Stomach (tissue), 9 donors: ENCODE measurements around the gene CBX3. TPM values are rescaled to one million over a fixed set of nuclear protein-coding genes. Genes with fewer than 3 reads are reported as not detected.

Source experiments
- DNase-seq, 2 donors: peaks; one replicate each; pipeline versions ENCODE4 v3.0.0 to v3.0.0-alpha.2; 2013 to 2019
- H3K27ac ChIP-seq, 5 donors: fragments of 200-600 bp in 4 of 5; sonication (generic) in 4 of 5; one replicate each; pipeline ENCODE4 v1.5.1; 2013 to 2019; ENCODE audit warnings: mild to moderate bottlenecking in 1 of 5, moderate library complexity in 1 of 5
- H3K27me3 ChIP-seq, 3 donors: fragments of 200-600 bp; sonication (generic); one replicate each; pipeline ENCODE4 v1.5.1; 2017 to 2019; ENCODE audit warnings: mixed run types in 1 of 3
- H3K36me3 ChIP-seq, 4 donors: fragments of 200-600 bp; sonication (generic); 1 replicate in 3 of 4; 2 replicates in 1 of 4; pipeline ENCODE4 v1.5.1; 2016 to 2019
- H3K4me1 ChIP-seq, 4 donors: fragments of 200-600 bp; sonication (generic); one replicate each; pipeline ENCODE4 v1.5.1; 2016 to 2019
- H3K4me3 ChIP-seq, 4 donors: fragments of 200-600 bp; sonication (generic) in 3 of 4; one replicate each; pipeline ENCODE4 v1.5.1; 2016 to 2019; ENCODE audit warnings: mild to moderate bottlenecking in 1 of 4
- H3K9me3 ChIP-seq, 4 donors: fragments of 200-600 bp; sonication (generic); one replicate each; pipeline ENCODE4 v1.5.1; 2016 to 2019
- CTCF ChIP-seq, 7 experiments: fragments of 450-650 bp in 4 of 7; fragments of 200-600 bp in 3 of 7; sonication (generic) in 3 of 7; IDR thresholded peaks; one replicate each; pipeline ENCODE4 v1.5.1; 2016 to 2019; ENCODE audit warnings: antibody characterized with exemption in 7 of 7, control low read depth in 2 of 7, mild to moderate bottlenecking in 1 of 7
- EP300 ChIP-seq: sonication (generic); formaldehyde crosslinking; IDR thresholded peaks from one replicate; pipeline ENCODE4 v1.6.1; 2017; ENCODE audit warnings: antibody characterized with exemption
- POLR2A ChIP-seq, 4 donors: fragments of 450-650 bp; IDR thresholded peaks; one replicate each; pipeline ENCODE4 v1.6.1; 2016; ENCODE audit warnings: antibody characterized with exemption in 4 of 4, control low read depth in 2 of 4, mild to moderate bottlenecking in 1 of 4, moderate library complexity in 1 of 4
- POLR2AphosphoS5 ChIP-seq, 3 donors: sonication (generic); formaldehyde crosslinking; IDR thresholded peaks; one replicate each; pipeline ENCODE4 v1.6.1; 2016; ENCODE audit warnings: antibody characterized with exemption in 3 of 3
- WGBS, 5 donors: extraction: QIAGEN DNeasy Blood & Tissue Kit in 3 of 5; methylation state at CpG; one replicate each; pipeline versions ENCODE4 v1.1.5 to v1.1.7; 2013 to 2018; 5-methylcytosine and 5-hydroxymethylcytosine counted together
- intact Hi-C: fragments of 100-400 bp; cut with DNase I; formaldehyde crosslinking; loops from one replicate; pipeline ENCODE4 v1.15.1; 2023; ENCODE audit warnings: low total_unique reads
- polyA plus RNA-seq, 3 donors: library from polyadenylated mRNA; stranded (reverse); fragments of 200-250 nt; gene quantifications; one replicate each; pipeline ENCODE4 v1.2.3, GENCODE V29; 2013
- total RNA-seq, 5 donors: library from RNA; depleted of rRNA; stranded (reverse); fragments of >200 nt; gene quantifications; one replicate each; pipeline versions ENCODE4 v1.1.0 to v1.2.3, GENCODE V29; 2014 to 2016
- donor health status: healthy with polysubstance abuse.
- donor health status: Bipolar disorder and iron deficiency.
- donor health status: healthy.

Gene CBX3
- total and polyA plus RNA-seq, 8 donors, result 21.4 to 156 (median 76.2) TPM

GRCh38 chr7:26188957-26189541 is 12.5 kb upstream of the CBX3 start:
- Histone ChIP-seq H3K4me1 (peaks cover 19 to 81% (median 49%) of the 10 kb centered on the region in 4 donors), H3K27me3 (no peaks in the 10 kb centered on the region), H3K4me3 (no peak overlapping the region), H3K9me3 (no peaks in the 10 kb centered on the region), H3K36me3 (peaks cover 64 to 84% (median 72%) of the 10 kb centered on the region in 4 donors), H3K27ac (peak overlapping the region in 1 of 5 donors; percentile 27)
- no peak for DNase-seq
- WGBS, 5 donors, result 89 to 95% (median 89%) methylated on average over 3 of the region's 3 CpGs
- intact Hi-C loops, result no loop called here
- TF ChIP-seq EP300, result no peak
- peak in 1 of 3 donors; percentile 29 for TF ChIP-seq POLR2AphosphoS5 (IDR thresholded peaks at IDR 0.05)

GRCh38 chr7:26189697-26190096 is 11.8 kb upstream of the CBX3 start:
- intact Hi-C loops, result no loop called here
- no peak for DNase-seq
- Histone ChIP-seq H3K36me3 (peaks cover 70 to 90% (median 78%) of the 10 kb centered on the region in 4 donors), H3K4me1 (peaks cover 26 to 87% (median 54%) of the 10 kb centered on the region in 4 donors), H3K27ac (peak overlapping the region in 1 of 5 donors; percentile 27), H3K27me3 (no peaks in the 10 kb centered on the region), H3K9me3 (no peaks in the 10 kb centered on the region), H3K4me3 (no peak overlapping the region)
- no peak for TF ChIP-seq POLR2AphosphoS5 (IDR thresholded peaks at IDR 0.05)
- TF ChIP-seq CTCF (IDR thresholded peaks at IDR 0.05), result no peak
- TF ChIP-seq EP300, result no peak
- TF ChIP-seq POLR2A (IDR thresholded peaks at IDR 0.05), result no peak
- WGBS, 5 donors, result 78 to 91% (median 81%) methylated on average over 3 of the region's 3 CpGs

- Histone ChIP-seq H3K36me3 (peaks cover 75 to 90% (median 82%) of the 10 kb centered on the region in 4 donors), H3K27ac (no peak overlapping the region), H3K9me3 (no peaks in the 10 kb centered on the region), H3K4me1 (peaks cover 32 to 95% (median 59%) of the 10 kb centered on the region in 4 donors), H3K27me3 (no peaks in the 10 kb centered on the region), H3K4me3 (no peak overlapping the region)
- no peak for DNase-seq
- intact Hi-C loops, result no loop called here
- 60 to 79% (median 74%) methylated on average over 1 of the region's 1 CpG for WGBS, 5 donors
- TF ChIP-seq POLR2AphosphoS5 (IDR thresholded peaks at IDR 0.05) (peak in 1 of 3 donors; percentile 4), EP300 (no peak)
Measured at GRCh38 chr7:26190417-26190869, 11.1 kb upstream of the CBX3 start.

- 62 to 69% (median 67%) methylated on average over 7 of the region's 7 CpGs for WGBS, 5 donors
- no peaks in the 10 kb centered on the region for H3K9me3 ChIP-seq
- no peak overlapping the region for H3K27ac ChIP-seq
- intact Hi-C loops, result no loop called here
- H3K4me3 ChIP-seq, result no peak overlapping the region
- TF ChIP-seq EP300 (no peak), POLR2AphosphoS5 (IDR thresholded peaks at IDR 0.05) (no peak), POLR2A (IDR thresholded peaks at IDR 0.05) (no peak), CTCF (IDR thresholded peaks at IDR 0.05) (no peak)
- no peak for DNase-seq
- peaks cover 42 to 95% (median 68%) of the 10 kb centered on the region in 4 donors for H3K4me1 ChIP-seq
- H3K27me3 ChIP-seq, result no peaks in the 10 kb centered on the region
- peaks cover 84 to 95% (median 92%) of the 10 kb centered on the region in 4 donors for H3K36me3 ChIP-seq
Measured at GRCh38 chr7:26191233-26191973, 10.1 kb upstream of the CBX3 start.

GRCh38 chr7:26191974-26192479 is 9.5 kb upstream of the CBX3 start:
- intact Hi-C loops, result no loop called here
- WGBS, 5 donors, result 33 to 60% (median 41%) methylated on average over 1 of the region's 1 CpG
- no peaks in the 10 kb centered on the region for H3K9me3 ChIP-seq
- peaks cover 90 to 99% (median 98%) of the 10 kb centered on the region in 4 donors for H3K36me3 ChIP-seq
- TF ChIP-seq POLR2AphosphoS5 (IDR thresholded peaks at IDR 0.05), result no peak
- no peak for TF ChIP-seq CTCF (IDR thresholded peaks at IDR 0.05)
- TF ChIP-seq POLR2A (IDR thresholded peaks at IDR 0.05), result no peak
- no peak for TF ChIP-seq EP300
- no peaks in the 10 kb centered on the region for H3K27me3 ChIP-seq
- H3K4me1 ChIP-seq, result peaks cover 48 to 99% (median 72%) of the 10 kb centered on the region in 4 donors
- peak overlapping the region in 1 of 5 donors; percentile 61 for H3K27ac ChIP-seq
- no peak for DNase-seq
- peak overlapping the region in 1 of 4 donors; percentile 23 for H3K4me3 ChIP-seq
